HT1080 (cell line): ENCODE data around the gene NDUFS7. TPM values are rescaled to one million over a fixed set of nuclear protein-coding genes. Genes with fewer than 3 reads are reported as not detected.
"Not testable (repeated sequence)": the region's sequence is repeated elsewhere in the genome, so short reads cannot be mapped to it uniquely, and the experiment has no call there.

Experiments used
- DNase-seq: peaks from one replicate; pipeline ENCODE4 v3.0.0-alpha.2; 2015; ENCODE audit warnings: low read depth
- total RNA-seq: library from RNA; depleted of rRNA; stranded (reverse); fragments of >200 nt; shearing (Covaris generic); gene quantifications from 2 replicates; pipeline ENCODE4 v1.2.3, GENCODE V29; 2014

NDUFS7 gene
- total RNA-seq, 1 experiment from 2014 or later: 101 TPM

GRCh38 chr19:1416014-1416841 lies 32.5 kb downstream of the NDUFS7 start:
- no peak for DNase-seq

- DNase-seq: no peak
Observed at GRCh38 chr19:1417145-1417544, 33.4 kb downstream of the NDUFS7 start.

- no peak for DNase-seq
Observed at GRCh38 chr19:1417681-1418495, 34.2 kb downstream of the NDUFS7 start.

- no peak for DNase-seq
Observed at GRCh38 chr19:1418496-1418775, 34.7 kb downstream of the NDUFS7 start.

GRCh38 chr19:1418951-1419738 lies 35.4 kb downstream of the NDUFS7 start:
- DNase-seq: no peak

GRCh38 chr19:1420085-1420484 lies 36.4 kb downstream of the NDUFS7 start:
- not testable (repeated sequence) for DNase-seq

- DNase-seq: no peak
Observed at GRCh38 chr19:1420590-1420989, 36.9 kb downstream of the NDUFS7 start.

- DNase-seq: no peak
Observed at GRCh38 chr19:1421218-1421957, 37.7 kb downstream of the NDUFS7 start.

- DNase-seq: no peak
Observed at GRCh38 chr19:1421958-1422305, 38.2 kb downstream of the NDUFS7 start.

GRCh38 chr19:1422360-1422759 lies 38.7 kb downstream of the NDUFS7 start:
- DNase-seq: no peak

GRCh38 chr19:1422943-1423342 lies 39.2 kb downstream of the NDUFS7 start:
- no peak for DNase-seq

- no peak for DNase-seq
Observed at GRCh38 chr19:1423436-1424191, 39.9 kb downstream of the NDUFS7 start.

- no peak for DNase-seq
Observed at GRCh38 chr19:1424192-1424955, 40.7 kb downstream of the NDUFS7 start.

GRCh38 chr19:1425102-1425837 lies 41.6 kb downstream of the NDUFS7 start:
- DNase-seq: no peak

- no peak for DNase-seq
Observed at GRCh38 chr19:1425902-1426301, 42.2 kb downstream of the NDUFS7 start.

- DNase-seq: no peak
Observed at GRCh38 chr19:1426736-1427135, 43.0 kb downstream of the NDUFS7 start.

- DNase-seq: no peak
Observed at GRCh38 chr19:1427221-1427920, 43.7 kb downstream of the NDUFS7 start.

GRCh38 chr19:1428738-1429391 lies 45.2 kb downstream of the NDUFS7 start:
- DNase-seq: no peak
